IMR-90 (cell line): ENCODE data around the gene IGFBP7. TPM values are rescaled to one million over a fixed set of nuclear protein-coding genes. Genes with fewer than 3 reads are reported as not detected.

Experiments
- ATAC-seq: fragments of 200-7000 bp; cut with Tn5 transposase; 2 replicates; pipeline ENCODE4 v1.9.1; 2020; ENCODE audit warnings: low read depth, mild to moderate bottlenecking, moderate library complexity
- BruUV-seq: library from RNA; stranded (reverse); fragments of 400-500 nt; replicated peaks from 2 replicates; lab custom pipeline; 2021; lab: Mats Ljungman, UMichigan
- CTCF ChIA-PET: fragments of 300-600 bp; formaldehyde crosslinking; extraction: SDS; loops from one replicate; lab custom pipeline; 2021; ENCODE audit warnings: antibody characterized with exemption; lab: Yijun Ruan, JAX
- POLR2A ChIA-PET: fragments of 300-600 bp; sonication (Branson Sonifier 250); formaldehyde crosslinking; loops from one replicate; lab custom pipeline; 2022; ENCODE audit warnings: antibody characterized with exemption; ENCODE audit not compliant: unreplicated experiment; lab: Charles Lee
- DNase-seq: peaks from one replicate; pipeline ENCODE4 v3.0.0; 2013
- H2AFZ ChIP-seq: replicated peaks from 2 replicates; pipeline ENCODE3; 2013; ENCODE audit warnings: low read length, mild to moderate bottlenecking; ENCODE audit not compliant: poor library complexity
- H2AK5ac ChIP-seq: 2 replicates; pipeline ENCODE4 v1.6.1; 2013; ENCODE audit warnings: low read depth, low read length, inconsistent platforms
- H2AK9ac ChIP-seq: replicated peaks from 2 replicates; pipeline ENCODE3; 2013; ENCODE audit warnings: mild to moderate bottlenecking, low read depth, low read length, moderate library complexity; ENCODE audit not compliant: poor library complexity
- H2BK120ac ChIP-seq: 2 replicates; pipeline ENCODE4 v1.6.1; 2013; ENCODE audit warnings: low read depth, low read length, inconsistent platforms
- H2BK15ac ChIP-seq: 3 replicates; pipeline ENCODE4 v1.6.1; 2013; ENCODE audit warnings: low read depth, low read length, inconsistent platforms
- H2BK20ac ChIP-seq: 2 replicates; pipeline ENCODE4 v1.6.1; 2013; ENCODE audit warnings: low read depth, mild to moderate bottlenecking, inconsistent platforms, low read length, moderate library complexity
- H2BK5ac ChIP-seq: 2 replicates; pipeline ENCODE4 v1.6.1; 2013; ENCODE audit warnings: mild to moderate bottlenecking, low read depth, low read length, inconsistent platforms; ENCODE audit not compliant: poor library complexity, severe bottlenecking
- H3K14ac ChIP-seq: replicated peaks from 2 replicates; pipeline ENCODE4 v1.6.1; 2013; ENCODE audit warnings: low read depth, low read length, inconsistent platforms
- H3K18ac ChIP-seq: 2 replicates; pipeline ENCODE4 v1.6.1; 2013; ENCODE audit warnings: low read depth, low read length, control low read depth
- H3K23ac ChIP-seq: 2 replicates; pipeline ENCODE4 v1.6.1; 2013; ENCODE audit warnings: low read depth, low read length, inconsistent platforms
- H3K27ac ChIP-seq: 2 replicates; pipeline ENCODE4 v1.5.1; 2013; ENCODE audit warnings: mild to moderate bottlenecking, control low read depth, low read length; ENCODE audit not compliant: insufficient read depth
- H3K27me3 ChIP-seq: 2 replicates; pipeline ENCODE4 v1.6.1; 2013; ENCODE audit warnings: low read length; ENCODE audit not compliant: control insufficient read depth, insufficient read depth
- H3K36me3 ChIP-seq: 2 replicates; pipeline ENCODE4 v1.6.1; 2013; ENCODE audit warnings: low read length, mixed read lengths; ENCODE audit not compliant: control insufficient read depth, insufficient read depth
- H3K4ac ChIP-seq: 2 replicates; pipeline ENCODE4 v1.6.1; 2013; ENCODE audit warnings: low read depth, low read length, inconsistent platforms
- H3K4me1 ChIP-seq: 2 replicates; pipeline ENCODE4 v1.6.1; 2013; ENCODE audit warnings: low read length, mixed read lengths; ENCODE audit not compliant: control insufficient read depth, insufficient read depth
- H3K4me2 ChIP-seq: 2 replicates; pipeline ENCODE4 v1.6.1; 2013; ENCODE audit warnings: low read depth, mild to moderate bottlenecking, control low read depth, low read length, moderate library complexity
- H3K4me3 ChIP-seq: 2 replicates; pipeline ENCODE4 v1.5.1; 2013; ENCODE audit warnings: low read depth, mild to moderate bottlenecking, control low read depth, low read length, moderate library complexity; ENCODE audit not compliant: insufficient read depth
- H3K56ac ChIP-seq: 2 replicates; pipeline ENCODE4 v1.6.1; 2013; ENCODE audit warnings: low read length, inconsistent platforms; ENCODE audit not compliant: insufficient read depth; ENCODE audit errors: extremely low read depth
- H3K79me1 ChIP-seq, 2 experiments: 2 replicates each; pipeline ENCODE4 v1.6.1; 2013; ENCODE audit warnings: low read length in 2 of 2, inconsistent platforms in 1 of 2, low read depth in 1 of 2
- H3K9ac ChIP-seq: 2 replicates; pipeline ENCODE4 v1.6.1; 2013; ENCODE audit warnings: low read depth, low read length, control low read depth
- H3K9me1 ChIP-seq: 2 replicates; pipeline ENCODE4 v1.6.1; 2013; ENCODE audit warnings: low read length, inconsistent platforms; ENCODE audit not compliant: insufficient read depth
- H3K9me3 ChIP-seq: 2 replicates; pipeline ENCODE4 v1.6.1; 2013; ENCODE audit warnings: low read length; ENCODE audit not compliant: control insufficient read depth, insufficient read depth
- H4K20me1 ChIP-seq: 2 replicates; pipeline ENCODE4 v1.6.1; 2013; ENCODE audit warnings: low read length, inconsistent platforms; ENCODE audit not compliant: insufficient read depth
- H4K5ac ChIP-seq: 2 replicates; pipeline ENCODE4 v1.6.1; 2013; ENCODE audit warnings: mild to moderate bottlenecking, low read depth, low read length, control low read depth
- H4K8ac ChIP-seq, 2 experiments: 2 replicates each; pipeline ENCODE4 v1.6.1; 2013; ENCODE audit warnings: low read depth in 2 of 2, low read length in 2 of 2, control low read depth in 1 of 2, inconsistent platforms in 1 of 2
- H4K91ac ChIP-seq: 2 replicates; pipeline ENCODE4 v1.6.1; 2013; ENCODE audit warnings: low read depth, low read length, inconsistent platforms; ENCODE audit not compliant: insufficient read depth
- BHLHE40 ChIP-seq: fragments of 150-350 bp; IDR thresholded peaks from 2 replicates; pipeline ENCODE4 v1.6.1; 2016; ENCODE audit warnings: mild to moderate bottlenecking, low read depth, low read length
- CHD1 ChIP-seq: IDR thresholded peaks from 2 replicates; pipeline ENCODE4 v1.6.1; 2012; ENCODE audit warnings: low read depth, low read length, improper control_type of control experiment
- CTCF ChIP-seq: conservative IDR thresholded peaks from 2 replicates; pipeline ENCODE4 v1.5.1; 2012; ENCODE audit warnings: mild to moderate bottlenecking, low read depth, low read length, improper control_type of control experiment
- ELK1 ChIP-seq: fragments of 150-350 bp; IDR thresholded peaks from 2 replicates; pipeline ENCODE4 v1.6.1; 2016; ENCODE audit warnings: low read depth, mild to moderate bottlenecking, low read length, moderate library complexity, borderline replicate concordance
- NFE2L2 ChIP-seq: fragments of 150-350 bp; IDR thresholded peaks from 2 replicates; pipeline ENCODE4 v1.6.1; 2016; ENCODE audit warnings: low read depth, mild to moderate bottlenecking, low read length
- RAD21 ChIP-seq: IDR thresholded peaks from 2 replicates; pipeline ENCODE4 v1.6.1; 2012; ENCODE audit warnings: low read length, improper control_type of control experiment
- RCOR1 ChIP-seq: IDR thresholded peaks from 2 replicates; pipeline ENCODE4 v1.6.1; 2012; ENCODE audit warnings: mild to moderate bottlenecking, low read length, improper control_type of control experiment; ENCODE audit not compliant: insufficient replicate concordance
- RFX5 ChIP-seq: IDR thresholded peaks from 2 replicates; pipeline ENCODE4 v1.8.0; 2012; ENCODE audit warnings: low read depth, mild to moderate bottlenecking, low read length, moderate library complexity
- SMC3 ChIP-seq: fragments of 150-350 bp; IDR thresholded peaks from 2 replicates; pipeline ENCODE4 v1.6.1; 2016; ENCODE audit warnings: low read depth, mild to moderate bottlenecking, antibody characterized with exemption, low read length, moderate library complexity
- WGBS, 2 experiments: methylation state at CpG; one replicate each; pipeline versions ENCODE4 v1.1.5 to v1.1.7; 2013; ENCODE audit warnings: missing lambda C conversion rate in 2 of 2; ENCODE audit not compliant: insufficient read length in 1 of 2; ENCODE audit errors: extremely low coverage in 2 of 2; 5-methylcytosine and 5-hydroxymethylcytosine counted together
- dilution Hi-C: fragments of 300-500 bp; cut with HindIII; formaldehyde crosslinking; loops from one replicate; pipeline ENCODE4 v1.14.3; 2018; ENCODE audit warnings: low sequenced_read_pairs; ENCODE audit not compliant: unreplicated experiment
- in situ Hi-C: fragments of 300-500 bp; cut with MboI; formaldehyde crosslinking; loops from 3 replicates; pipeline ENCODE4 v1.14.3; 2019; ENCODE audit warnings: low sequenced_read_pairs, inconsistent platforms, mixed read lengths
- intact Hi-C: fragments of 100-400 bp; cut with micrococcal nuclease; formaldehyde crosslinking; loops from 2 replicates; pipeline ENCODE4 v1.10.0; 2022
- polyA plus RNA-seq, 3 experiments: library from polyadenylated mRNA; depleted of rRNA; stranded (reverse); fragments of >200 nt; gene quantifications; 2 replicates each; pipeline ENCODE4 v1.2.3, GENCODE V29; 2012; ENCODE audit warnings: low replicate concordance in 1 of 3
- total RNA-seq: library from RNA; depleted of rRNA; stranded (reverse); fragments of >200 nt; gene quantifications from 2 replicates; pipeline ENCODE4 v1.2.3, GENCODE V29; 2012
- TF ChIP-seq, protein P1 (sequence below): fragments of 150-350 bp; IDR thresholded peaks from 2 replicates; pipeline ENCODE4 v1.6.1; 2017; ENCODE audit warnings: mild to moderate bottlenecking, antibody characterized with exemption, low read length, low read depth

Gene IGFBP7
- total and polyA plus RNA-seq, 2 of the 4 experiments (the other 2 are of a cell fraction): 33.2 to 267 TPM

GRCh38 chr4:57091657-57092162 is 18.5 kb downstream of the IGFBP7 start:
- H3K18ac ChIP-seq: no peak overlapping the region
- DNase-seq: no peak
- no peak for ATAC-seq
- intact Hi-C loops (no loop called here), dilution Hi-C loops (no loop called here), in situ Hi-C loops (no loop called here)
- H3K14ac ChIP-seq: no peak overlapping the region
- H3K36me3 ChIP-seq: peaks cover 3% of the 10 kb centered on the region; the same call in 1 of the 2 replicates
- H3K9me3 ChIP-seq: no peaks in the 10 kb centered on the region
- H2AK9ac ChIP-seq: no peak overlapping the region
- H3K9me1 ChIP-seq: peaks cover 15% of the 10 kb centered on the region
- TF ChIP-seq RCOR1 (no peak), RAD21 (no peak), CTCF (no peak), ELK1 (no peak), BHLHE40 (no peak), NFE2L2 (no peak), RFX5 (no peak), CHD1 (no peak), SMC3 (no peak)
- TF ChIP-seq, protein P1, sequence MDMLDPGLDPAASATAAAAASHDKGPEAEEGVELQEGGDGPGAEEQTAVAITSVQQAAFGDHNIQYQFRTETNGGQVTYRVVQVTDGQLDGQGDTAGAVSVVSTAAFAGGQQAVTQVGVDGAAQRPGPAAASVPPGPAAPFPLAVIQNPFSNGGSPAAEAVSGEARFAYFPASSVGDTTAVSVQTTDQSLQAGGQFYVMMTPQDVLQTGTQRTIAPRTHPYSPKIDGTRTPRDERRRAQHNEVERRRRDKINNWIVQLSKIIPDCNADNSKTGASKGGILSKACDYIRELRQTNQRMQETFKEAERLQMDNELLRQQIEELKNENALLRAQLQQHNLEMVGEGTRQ: no peak
- H3K56ac ChIP-seq: no peak overlapping the region
- peaks cover 32 to 67% of the 10 kb centered on the region in 2 experiments for H3K79me1 ChIP-seq
- no peaks in the 10 kb centered on the region for H3K27me3 ChIP-seq
- no peak overlapping the region for H3K4me2 ChIP-seq
- H3K9ac ChIP-seq: no peak overlapping the region
- H2AFZ ChIP-seq: no peak overlapping the region
- CTCF ChIA-PET: no interaction called here
- H3K27ac ChIP-seq: no peak overlapping the region
- no peak overlapping the region for H2BK120ac ChIP-seq
- no peak overlapping the region for H4K8ac ChIP-seq
- WGBS, 2 experiments: no CpG with 5 or more reads among the region's 3 CpGs
- H3K4ac ChIP-seq: no peak overlapping the region
- H2BK20ac ChIP-seq: no peak overlapping the region
- H3K4me3 ChIP-seq: no peak overlapping the region
- H3K4me1 ChIP-seq: peaks cover 13% of the 10 kb centered on the region
- no peak overlapping the region for H2BK15ac ChIP-seq
- BruUV-seq: no TSS peak
- no peak overlapping the region for H4K91ac ChIP-seq
- POLR2A ChIA-PET: no interaction called here
- peak overlapping the region; percentile 13 for H2BK5ac ChIP-seq
- H3K23ac ChIP-seq: no peak overlapping the region
- H4K20me1 ChIP-seq: peaks cover 8% of the 10 kb centered on the region; the same call in 1 of the 2 replicates
- no peak overlapping the region for H4K5ac ChIP-seq
- H2AK5ac ChIP-seq: no peak overlapping the region
